GM12872 (cell line): ENCODE measurements around the gene ATP12A.

Source experiments
- CTCF ChIP-seq: IDR thresholded peaks from 3 replicates; pipeline ENCODE4 v1.5.1; 2011; ENCODE audit warnings: low read depth, mild to moderate bottlenecking, low read length, moderate library complexity; ENCODE audit not compliant: insufficient read depth

ATP12A gene

GRCh38 chr13:24745516-24745860 is 65.3 kb downstream of the ATP12A start:
- no peak for TF ChIP-seq CTCF

GRCh38 chr13:24745861-24746617 is 65.8 kb downstream of the ATP12A start:
- TF ChIP-seq CTCF, result no peak

- no peak for TF ChIP-seq CTCF
These were observed 66.5 kb downstream of the ATP12A start for GRCh38 chr13:24746618-24747247.

GRCh38 chr13:24747248-24748060 is 67.2 kb downstream of the ATP12A start:
- TF ChIP-seq CTCF, result no peak

- TF ChIP-seq CTCF, result no peak
These were observed 67.8 kb downstream of the ATP12A start for GRCh38 chr13:24748061-24748400.

- TF ChIP-seq CTCF, result no peak
These were observed 79.0 kb downstream of the ATP12A start for GRCh38 chr13:24759197-24759596.
